Measurements from ENCODE around the gene PCSK6. TPM values are rescaled to one million over a fixed set of nuclear protein-coding genes. Genes with fewer than 3 reads are reported as not detected.

The PCSK6 gene
- total and polyA plus RNA-seq, 2 of the 8 experiments (the other 6 are each of a cell fraction or from before 2014, with no cell fraction given), result 1.9 to 4.0 TPM

DNA sequence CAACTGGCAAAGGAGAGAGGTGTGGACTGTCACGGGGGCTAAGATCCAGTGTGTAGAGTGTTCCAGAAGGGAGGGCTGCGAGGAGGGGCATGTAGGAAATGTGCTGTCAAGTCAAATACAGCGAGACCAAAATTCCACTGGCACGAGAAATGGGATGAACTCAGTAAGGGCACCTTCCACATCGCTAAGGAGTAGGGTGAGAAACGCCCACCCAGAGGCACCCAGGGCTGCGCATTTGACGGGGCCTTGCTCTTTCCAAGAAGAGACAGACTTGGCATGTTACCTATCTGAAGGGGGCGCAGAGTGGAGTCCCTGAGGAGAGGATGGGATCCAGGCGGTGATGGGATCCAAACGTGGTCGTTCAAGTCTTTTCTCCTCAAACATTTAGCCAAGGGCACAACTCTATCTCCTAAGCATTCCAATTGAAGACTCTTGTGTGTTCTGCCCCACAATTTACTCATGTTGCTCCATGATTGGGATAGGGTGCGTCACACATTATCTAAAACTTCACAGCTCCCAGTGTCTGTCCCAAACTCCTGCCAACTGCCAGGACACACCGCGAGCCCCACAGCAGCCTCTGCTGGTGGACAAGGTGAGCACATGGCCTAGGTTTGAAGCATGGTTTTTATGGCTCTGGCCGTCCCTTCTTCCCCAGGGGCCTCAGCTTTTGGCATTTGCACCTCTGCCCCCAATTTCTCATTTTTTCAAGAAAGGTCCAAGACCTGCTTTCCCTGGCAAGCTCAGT lies 219.9 kb downstream of the PCSK6 start (continued):
- TF ChIP-seq, protein P1, sequence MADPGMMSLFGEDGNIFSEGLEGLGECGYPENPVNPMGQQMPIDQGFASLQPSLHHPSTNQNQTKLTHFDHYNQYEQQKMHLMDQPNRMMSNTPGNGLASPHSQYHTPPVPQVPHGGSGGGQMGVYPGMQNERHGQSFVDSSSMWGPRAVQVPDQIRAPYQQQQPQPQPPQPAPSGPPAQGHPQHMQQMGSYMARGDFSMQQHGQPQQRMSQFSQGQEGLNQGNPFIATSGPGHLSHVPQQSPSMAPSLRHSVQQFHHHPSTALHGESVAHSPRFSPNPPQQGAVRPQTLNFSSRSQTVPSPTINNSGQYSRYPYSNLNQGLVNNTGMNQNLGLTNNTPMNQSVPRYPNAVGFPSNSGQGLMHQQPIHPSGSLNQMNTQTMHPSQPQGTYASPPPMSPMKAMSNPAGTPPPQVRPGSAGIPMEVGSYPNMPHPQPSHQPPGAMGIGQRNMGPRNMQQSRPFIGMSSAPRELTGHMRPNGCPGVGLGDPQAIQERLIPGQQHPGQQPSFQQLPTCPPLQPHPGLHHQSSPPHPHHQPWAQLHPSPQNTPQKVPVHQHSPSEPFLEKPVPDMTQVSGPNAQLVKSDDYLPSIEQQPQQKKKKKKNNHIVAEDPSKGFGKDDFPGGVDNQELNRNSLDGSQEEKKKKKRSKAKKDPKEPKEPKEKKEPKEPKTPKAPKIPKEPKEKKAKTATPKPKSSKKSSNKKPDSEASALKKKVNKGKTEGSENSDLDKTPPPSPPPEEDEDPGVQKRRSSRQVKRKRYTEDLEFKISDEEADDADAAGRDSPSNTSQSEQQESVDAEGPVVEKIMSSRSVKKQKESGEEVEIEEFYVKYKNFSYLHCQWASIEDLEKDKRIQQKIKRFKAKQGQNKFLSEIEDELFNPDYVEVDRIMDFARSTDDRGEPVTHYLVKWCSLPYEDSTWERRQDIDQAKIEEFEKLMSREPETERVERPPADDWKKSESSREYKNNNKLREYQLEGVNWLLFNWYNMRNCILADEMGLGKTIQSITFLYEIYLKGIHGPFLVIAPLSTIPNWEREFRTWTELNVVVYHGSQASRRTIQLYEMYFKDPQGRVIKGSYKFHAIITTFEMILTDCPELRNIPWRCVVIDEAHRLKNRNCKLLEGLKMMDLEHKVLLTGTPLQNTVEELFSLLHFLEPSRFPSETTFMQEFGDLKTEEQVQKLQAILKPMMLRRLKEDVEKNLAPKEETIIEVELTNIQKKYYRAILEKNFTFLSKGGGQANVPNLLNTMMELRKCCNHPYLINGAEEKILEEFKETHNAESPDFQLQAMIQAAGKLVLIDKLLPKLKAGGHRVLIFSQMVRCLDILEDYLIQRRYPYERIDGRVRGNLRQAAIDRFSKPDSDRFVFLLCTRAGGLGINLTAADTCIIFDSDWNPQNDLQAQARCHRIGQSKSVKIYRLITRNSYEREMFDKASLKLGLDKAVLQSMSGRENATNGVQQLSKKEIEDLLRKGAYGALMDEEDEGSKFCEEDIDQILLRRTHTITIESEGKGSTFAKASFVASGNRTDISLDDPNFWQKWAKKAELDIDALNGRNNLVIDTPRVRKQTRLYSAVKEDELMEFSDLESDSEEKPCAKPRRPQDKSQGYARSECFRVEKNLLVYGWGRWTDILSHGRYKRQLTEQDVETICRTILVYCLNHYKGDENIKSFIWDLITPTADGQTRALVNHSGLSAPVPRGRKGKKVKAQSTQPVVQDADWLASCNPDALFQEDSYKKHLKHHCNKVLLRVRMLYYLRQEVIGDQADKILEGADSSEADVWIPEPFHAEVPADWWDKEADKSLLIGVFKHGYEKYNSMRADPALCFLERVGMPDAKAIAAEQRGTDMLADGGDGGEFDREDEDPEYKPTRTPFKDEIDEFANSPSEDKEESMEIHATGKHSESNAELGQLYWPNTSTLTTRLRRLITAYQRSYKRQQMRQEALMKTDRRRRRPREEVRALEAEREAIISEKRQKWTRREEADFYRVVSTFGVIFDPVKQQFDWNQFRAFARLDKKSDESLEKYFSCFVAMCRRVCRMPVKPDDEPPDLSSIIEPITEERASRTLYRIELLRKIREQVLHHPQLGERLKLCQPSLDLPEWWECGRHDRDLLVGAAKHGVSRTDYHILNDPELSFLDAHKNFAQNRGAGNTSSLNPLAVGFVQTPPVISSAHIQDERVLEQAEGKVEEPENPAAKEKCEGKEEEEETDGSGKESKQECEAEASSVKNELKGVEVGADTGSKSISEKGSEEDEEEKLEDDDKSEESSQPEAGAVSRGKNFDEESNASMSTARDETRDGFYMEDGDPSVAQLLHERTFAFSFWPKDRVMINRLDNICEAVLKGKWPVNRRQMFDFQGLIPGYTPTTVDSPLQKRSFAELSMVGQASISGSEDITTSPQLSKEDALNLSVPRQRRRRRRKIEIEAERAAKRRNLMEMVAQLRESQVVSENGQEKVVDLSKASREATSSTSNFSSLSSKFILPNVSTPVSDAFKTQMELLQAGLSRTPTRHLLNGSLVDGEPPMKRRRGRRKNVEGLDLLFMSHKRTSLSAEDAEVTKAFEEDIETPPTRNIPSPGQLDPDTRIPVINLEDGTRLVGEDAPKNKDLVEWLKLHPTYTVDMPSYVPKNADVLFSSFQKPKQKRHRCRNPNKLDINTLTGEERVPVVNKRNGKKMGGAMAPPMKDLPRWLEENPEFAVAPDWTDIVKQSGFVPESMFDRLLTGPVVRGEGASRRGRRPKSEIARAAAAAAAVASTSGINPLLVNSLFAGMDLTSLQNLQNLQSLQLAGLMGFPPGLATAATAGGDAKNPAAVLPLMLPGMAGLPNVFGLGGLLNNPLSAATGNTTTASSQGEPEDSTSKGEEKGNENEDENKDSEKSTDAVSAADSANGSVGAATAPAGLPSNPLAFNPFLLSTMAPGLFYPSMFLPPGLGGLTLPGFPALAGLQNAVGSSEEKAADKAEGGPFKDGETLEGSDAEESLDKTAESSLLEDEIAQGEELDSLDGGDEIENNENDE (IDR thresholded peaks at IDR 0.05; ENCODE audit: insufficient replicate concordance, low read length), result no peak
- TF ChIP-seq, protein P2, sequence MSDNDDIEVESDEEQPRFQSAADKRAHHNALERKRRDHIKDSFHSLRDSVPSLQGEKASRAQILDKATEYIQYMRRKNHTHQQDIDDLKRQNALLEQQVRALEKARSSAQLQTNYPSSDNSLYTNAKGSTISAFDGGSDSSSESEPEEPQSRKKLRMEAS (IDR thresholded peaks at IDR 0.05), result peak; percentile 91
- TF ChIP-seq BRCA1 (IDR thresholded peaks at IDR 0.05; ENCODE audit: low read depth, low read length) (no peak), YY1 (IDR thresholded peaks at IDR 0.05; ENCODE audit: low read depth, low read length) (no peak), CTBP2 (IDR thresholded peaks at IDR 0.05; ENCODE audit: borderline replicate concordance, insufficient read depth, insufficient read length, low read length) (no peak), BCL11A (IDR thresholded peaks at IDR 0.05; ENCODE audit: low read depth in 2 of 2, low read length in 2 of 2) (no peak), HDAC6 (IDR thresholded peaks at IDR 0.05; ENCODE audit: low read depth, low read length) (no peak), RFX5 (IDR thresholded peaks at IDR 0.05; ENCODE audit: borderline replicate concordance, low read depth, low read length) (no peak), POLR2A (IDR thresholded peaks at IDR 0.05; ENCODE audit: control extremely low read depth in 1 of 2, low read depth in 2 of 2, low read length in 2 of 2) (peak in 1 of 2 experiments; percentile 41; a peak in 1 of 3 replicates), RXRA (IDR thresholded peaks at IDR 0.05; ENCODE audit: insufficient read depth, low read depth, low read length) (no peak), SP1 (IDR thresholded peaks at IDR 0.05; ENCODE audit: low read depth, low read length) (no peak)

All from H1 (cell line).